Kidney (tissue), 14 donors: ENCODE data around the gene LAMA5. TPM values are rescaled to one million over a fixed set of nuclear protein-coding genes. Genes with fewer than 3 reads are reported as not detected.

ENCODE experiments used
- DNase-seq, 5 donors: peaks; one replicate each; pipeline ENCODE4 v3.0.0-alpha.2; 2013 to 2020
- FAIRE-seq: peaks from 2 replicates; lab custom pipeline; 2012; peaks lifted over from hg19 to GRCh38; lab: Jason Lieb, UNC
- H3K27ac ChIP-seq, 2 donors: one replicate each; pipeline ENCODE4 v1.7.0; 2013; ENCODE audit warnings: low read depth in 2 of 2, low read length in 2 of 2, inconsistent platforms in 1 of 2
- H3K27me3 ChIP-seq: one replicate; pipeline ENCODE4 v1.7.1; 2013; ENCODE audit warnings: low read length, inconsistent platforms; ENCODE audit not compliant: control insufficient read depth, insufficient read depth
- H3K36me3 ChIP-seq, 3 donors: one replicate each; pipeline versions ENCODE4 v1.7.0 to v1.7.1; 2013; ENCODE audit warnings: low read length in 3 of 3, control low read depth in 1 of 3, inconsistent platforms in 1 of 3; ENCODE audit not compliant: insufficient read depth in 3 of 3, control insufficient read depth in 2 of 3
- H3K4me1 ChIP-seq, 3 donors: one replicate each; pipeline versions ENCODE4 v1.7.0 to v1.7.1; 2013; ENCODE audit warnings: low read length in 3 of 3, inconsistent platforms in 1 of 3, low read depth in 1 of 3; ENCODE audit not compliant: control insufficient read depth in 2 of 3, insufficient read depth in 2 of 3
- H3K4me3 ChIP-seq, 3 donors: one replicate each; pipeline versions ENCODE4 v1.7.0 to v1.8.1; 2013; ENCODE audit warnings: low read length in 3 of 3, control low read depth in 1 of 3, inconsistent platforms in 1 of 3
- H3K9ac ChIP-seq, 3 donors: one replicate each; pipeline versions ENCODE4 v1.7.0 to v1.7.1; 2013; ENCODE audit warnings: low read length in 3 of 3, control low read depth in 1 of 3, inconsistent platforms in 1 of 3
- H3K9me3 ChIP-seq, 3 donors: one replicate each; pipeline versions ENCODE4 v1.7.0 to v1.7.1; 2013; ENCODE audit warnings: low read length in 3 of 3, control low read depth in 1 of 3, inconsistent platforms in 1 of 3; ENCODE audit not compliant: control insufficient read depth in 2 of 3, insufficient read depth in 1 of 3
- CTCF ChIP-seq: IDR thresholded peaks from 3 replicates; pipeline ENCODE4 v1.5.1; 2012; ENCODE audit warnings: mild to moderate bottlenecking, moderate library complexity, borderline replicate concordance; ENCODE audit not compliant: insufficient read depth; ENCODE audit errors: extremely low read depth
- intact Hi-C: fragments of 100-400 bp; cut with DNase I; formaldehyde crosslinking; loops from one replicate; pipeline ENCODE4 v1.11.1; 2022
- polyA plus RNA-seq: library from polyadenylated mRNA; stranded (reverse); fragments of 350-450 nt; fragmentation: Illumina TruSeq; extraction: RNeasy Lipid Tissue Mini Kit (QIAGEN cat#74804); gene quantifications from one replicate; pipeline ENCODE4 v1.2.3, GENCODE V29; 2014; ENCODE audit warnings: low read depth, low replicate concordance; ENCODE audit not compliant: insufficient read depth
- total RNA-seq: library from RNA; stranded (reverse); fragmentation: NEBNext Ultra II Directional; extraction: Animal tissue kit (Norgen Biotek cat#: 25700); gene quantifications from one replicate; pipeline ENCODE4 v1.2.1, GENCODE V29; 2021
- donor health status: control.
- donor health status: control.
- donor health status: control.
- donor health status: control.
- donor health status: control.
- donor health status: DM: yes; HTN: yes; CAD: no.
- donor health status: Normal renal cell carcinoma (clear cell type).

LAMA5 gene
- total and polyA plus RNA-seq, 2 donors from 2014 or later = 94.0 to 342 TPM

- H3K36me3 ChIP-seq = peaks cover 0 to 33% (median 7%) of the 10 kb centered on the region in 3 donors
- H3K9me3 ChIP-seq = no peaks in the 10 kb centered on the region
- no peaks in the 10 kb centered on the region for H3K27me3 ChIP-seq
- no peak for FAIRE-seq
- intact Hi-C loops = loop anchor here (5.0 kb wide), 1 partner anchor 74 kb away; no protein-coding TSS in a partner anchor
- peaks cover 0 to 28% (median 21%) of the 10 kb centered on the region in 3 donors for H3K4me1 ChIP-seq
- peak overlapping the region in 1 of 2 donors; percentile 32 for H3K27ac ChIP-seq
- DNase-seq = peak in 4 of 5 donors; percentile 11 to 83 (median 50)
- H3K9ac ChIP-seq = peak overlapping the region; percentile 28 to 78 (median 31)
- peak overlapping the region; percentile 42 to 82 (median 55) for H3K4me3 ChIP-seq
- no peak for TF ChIP-seq CTCF
Observed at GRCh38 chr20:62303340-62304226, 63.5 kb downstream of the LAMA5 start.

- peaks cover 0 to 28% (median 21%) of the 10 kb centered on the region in 3 donors for H3K4me1 ChIP-seq
- peak overlapping the region in 2 of 3 donors; percentile 31 to 78 for H3K9ac ChIP-seq
- H3K9me3 ChIP-seq = no peaks in the 10 kb centered on the region
- H3K27ac ChIP-seq = peak overlapping the region in 1 of 2 donors; percentile 32
- no peak for TF ChIP-seq CTCF
- intact Hi-C loops = loop anchor here (5.0 kb wide), 1 partner anchor 74 kb away; no protein-coding TSS in a partner anchor
- peak overlapping the region; percentile 42 to 82 (median 55) for H3K4me3 ChIP-seq
- DNase-seq = no peak
- FAIRE-seq = no peak
- H3K27me3 ChIP-seq = no peaks in the 10 kb centered on the region
- peaks cover 0 to 27% (median 3%) of the 10 kb centered on the region in 3 donors for H3K36me3 ChIP-seq
Observed at GRCh38 chr20:62303062-62303339, 64.1 kb downstream of the LAMA5 start.

GRCh38 chr20:62302341-62303061, 64.6 kb downstream of the LAMA5 start, which contains the start of gene ADRM1:
TSS of gene ADRM1 (plus strand) at chr20:62302997. CDS start at chr20:62303569, 572 bp downstream.
- Histone ChIP-seq H3K36me3 (peaks cover 0 to 23% (median 0%) of the 10 kb centered on the region in 3 donors), H3K4me1 (peaks cover 0 to 28% (median 21%) of the 10 kb centered on the region in 3 donors), H3K9ac (peak within 1 kb of the TSS; percentile 28 to 90 (median 86)), H3K27ac (peak within 1 kb of the TSS; percentile 98 to 99), H3K4me3 (peak within 1 kb of the TSS; percentile 56 to 82 (median 68)), H3K27me3 (no peaks in the 10 kb centered on the region), H3K9me3 (no peaks in the 10 kb centered on the region)
- DNase-seq (peak; percentile 98 to 99 (median 99)), FAIRE-seq (no peak)
- intact Hi-C loops = loop anchor here (5.0 kb wide), 1 partner anchor 75 kb away; no protein-coding TSS in a partner anchor
- peak; percentile 89 for TF ChIP-seq CTCF
